GM18511 (cell line): ENCODE measurements around the gene ZNF563.

Source experiments
- ATAC-seq: cut with Tn5 transposase; IDR thresholded peaks from one replicate; pipeline ENCODE4 v1.9.1; 2021; ENCODE audit warnings: mild to moderate bottlenecking, moderate library complexity; ENCODE audit not compliant: unreplicated experiment

Gene ZNF563

DNA sequence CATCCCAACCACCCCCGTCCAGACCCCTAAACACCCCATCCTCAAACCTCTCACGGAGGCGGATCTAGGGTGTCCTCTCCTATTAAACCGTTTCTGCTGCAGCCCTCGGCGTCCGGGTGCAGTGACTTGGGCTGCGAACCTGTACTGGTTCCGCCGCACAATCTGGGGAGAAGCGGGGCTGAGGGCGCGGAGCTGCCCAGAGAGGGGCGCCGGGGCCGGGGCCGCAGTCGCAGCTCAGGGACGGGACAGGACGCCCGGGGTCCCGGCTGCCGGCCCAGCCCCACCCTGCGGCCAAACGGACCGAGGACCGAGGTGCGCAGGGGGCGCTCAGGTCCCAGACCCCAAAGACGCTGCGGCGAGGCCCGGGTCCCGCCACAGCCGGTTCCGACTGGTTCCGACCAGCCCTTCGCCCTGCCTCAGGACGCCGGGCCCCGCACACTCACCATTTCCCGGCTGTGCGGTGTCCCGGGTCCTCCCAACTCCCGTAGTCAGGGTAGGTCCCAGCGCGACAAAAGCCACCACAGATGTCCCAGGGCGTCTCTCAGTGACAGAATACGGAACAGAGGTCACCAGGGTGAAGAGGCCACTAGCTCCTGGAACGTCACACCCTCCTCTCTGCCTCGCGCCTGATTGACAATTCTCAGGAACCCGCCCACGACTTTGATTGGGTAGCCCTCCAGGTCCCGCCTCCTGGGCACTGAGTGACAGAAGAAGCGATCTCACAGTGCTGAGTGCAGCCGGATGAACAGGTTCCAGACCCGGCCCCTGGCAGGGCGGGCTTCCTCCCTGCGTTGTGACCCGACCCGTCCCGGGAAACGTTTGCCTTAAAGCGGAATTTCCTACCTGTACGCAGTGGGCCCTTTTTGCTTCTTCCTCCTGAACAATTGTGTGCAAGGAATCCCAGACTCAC is 38.9 kb downstream of the ZNF563 start, which contains the start of gene ZNF44:
ZNF44 (minus strand) TSS at position 635 of the 910 bp plus-strand sequence; CDS start at position 446, 189 bp downstream.
- ATAC-seq = peak; percentile 95

DNA sequence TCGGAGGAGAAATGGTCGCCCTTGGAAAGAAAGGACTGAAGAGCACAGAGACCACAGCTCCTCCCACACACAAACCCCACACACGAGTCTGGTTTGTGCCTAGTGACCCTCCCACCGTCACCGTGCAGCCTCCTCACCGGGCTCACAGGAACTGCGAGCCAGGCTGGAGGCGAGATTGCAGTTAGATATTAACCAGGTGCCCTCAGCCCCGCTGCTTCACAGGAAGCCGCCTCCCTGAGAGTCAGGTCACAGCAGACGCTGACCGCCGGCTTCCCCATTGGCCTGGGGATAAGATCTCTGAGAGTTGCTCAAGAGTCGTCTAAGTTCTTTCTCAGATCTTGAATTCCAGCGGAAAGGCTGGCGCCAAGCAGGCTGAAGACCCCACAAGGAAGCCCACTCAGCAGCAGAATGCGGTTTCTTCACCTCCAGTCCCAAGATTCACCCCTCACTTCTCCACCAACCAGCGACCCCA is 39.6 kb downstream of the ZNF563 start:
- ATAC-seq = peak; percentile 50

DNA sequence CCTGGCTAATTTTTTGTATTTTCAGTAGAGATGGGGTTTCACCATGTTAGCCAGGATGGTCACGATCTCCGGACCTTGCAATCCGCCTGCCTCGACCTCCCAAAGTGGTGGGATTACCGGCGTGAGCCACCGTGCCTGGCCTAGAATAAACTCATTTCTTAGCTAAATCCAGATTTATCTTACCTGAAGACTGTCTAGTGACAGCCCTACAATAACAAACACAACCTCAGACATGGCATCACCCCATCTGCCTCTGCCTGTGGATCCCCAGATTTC is 43.7 kb downstream of the ZNF563 start:
- no peak for ATAC-seq

DNA sequence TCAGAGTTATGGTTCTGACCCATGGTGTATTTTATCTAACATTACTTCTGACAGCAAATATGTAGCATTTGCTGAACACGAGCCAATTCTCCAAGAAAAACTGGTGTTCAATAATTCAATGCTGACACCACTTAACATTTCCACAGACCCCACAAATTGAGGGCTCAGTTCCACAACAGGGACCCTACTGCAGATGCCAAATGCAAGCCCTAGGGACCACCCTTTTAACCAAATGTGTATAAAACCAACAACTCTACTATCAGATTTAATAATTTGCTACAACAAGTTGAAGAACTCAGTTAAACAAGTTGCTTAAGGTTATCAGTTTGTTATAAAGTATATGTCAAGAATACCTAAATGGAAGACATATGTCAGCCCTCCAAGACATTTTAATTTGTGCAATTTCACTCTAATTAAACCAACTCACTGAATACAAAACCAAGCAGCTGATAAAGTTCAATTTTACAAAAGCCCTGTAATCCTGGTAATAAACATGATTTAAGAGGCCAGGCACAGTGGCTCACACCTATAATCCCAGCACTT is 45.4 kb downstream of the ZNF563 start:
- no peak for ATAC-seq

DNA sequence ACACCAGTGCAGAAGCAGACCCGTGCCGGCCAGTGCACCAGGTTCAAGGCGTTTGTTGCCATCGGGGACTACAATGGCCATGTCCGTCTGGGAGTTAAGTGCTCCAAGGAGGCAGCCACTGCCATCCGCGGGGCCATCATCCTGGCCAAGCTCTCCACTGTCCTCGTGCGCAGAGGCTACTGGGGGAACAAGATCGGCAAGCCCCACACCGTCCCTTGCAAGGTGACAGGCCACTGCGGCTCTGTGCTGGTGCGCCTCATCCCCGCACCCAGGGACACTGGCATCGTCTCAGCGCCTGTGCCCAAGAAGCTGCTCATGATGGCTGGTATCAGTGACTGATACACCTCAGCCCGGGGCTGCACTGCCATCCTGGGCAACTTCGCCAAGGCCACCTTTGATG is 48.8 kb downstream of the ZNF563 start:
- ATAC-seq = no peak

DNA sequence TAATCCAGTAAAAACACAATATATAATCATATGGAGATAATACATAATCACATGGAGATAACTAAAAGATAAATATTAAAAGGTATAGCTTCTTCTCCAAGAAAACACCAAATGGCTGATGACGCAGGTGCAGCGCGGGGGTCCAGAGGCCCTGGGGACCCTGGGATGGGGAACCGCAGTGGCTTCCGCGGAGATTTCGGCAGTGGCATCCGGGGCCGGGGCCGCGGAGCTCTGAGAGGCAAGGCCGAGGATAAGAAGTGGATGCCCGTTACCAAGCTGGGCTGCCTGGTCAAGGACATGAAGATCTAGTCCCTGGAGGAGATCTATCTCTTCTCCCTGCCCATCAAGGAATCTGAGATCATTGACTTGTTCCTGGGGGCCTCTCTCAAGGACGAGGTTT is 49.2 kb downstream of the ZNF563 start:
- ATAC-seq = no peak

DNA sequence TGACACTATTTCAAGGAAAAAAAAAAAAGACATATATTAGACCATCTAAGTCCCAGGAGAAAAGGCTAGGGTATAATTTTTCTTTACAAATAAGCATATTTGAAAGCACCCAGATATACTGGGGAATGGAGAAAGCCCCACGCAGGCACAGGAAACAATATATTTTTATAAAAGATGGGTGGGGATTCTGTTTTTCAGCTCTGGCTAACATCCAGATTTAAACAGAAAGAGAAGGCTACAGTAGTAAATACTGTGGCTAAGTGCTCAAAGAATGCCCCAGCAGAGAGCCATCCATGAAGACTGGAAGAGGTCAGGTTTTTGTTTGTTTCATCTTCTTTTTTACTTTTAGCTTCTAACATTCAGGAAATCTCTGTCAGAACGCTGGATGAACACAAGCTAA is 54.7 kb downstream of the ZNF563 start:
- no peak for ATAC-seq

DNA sequence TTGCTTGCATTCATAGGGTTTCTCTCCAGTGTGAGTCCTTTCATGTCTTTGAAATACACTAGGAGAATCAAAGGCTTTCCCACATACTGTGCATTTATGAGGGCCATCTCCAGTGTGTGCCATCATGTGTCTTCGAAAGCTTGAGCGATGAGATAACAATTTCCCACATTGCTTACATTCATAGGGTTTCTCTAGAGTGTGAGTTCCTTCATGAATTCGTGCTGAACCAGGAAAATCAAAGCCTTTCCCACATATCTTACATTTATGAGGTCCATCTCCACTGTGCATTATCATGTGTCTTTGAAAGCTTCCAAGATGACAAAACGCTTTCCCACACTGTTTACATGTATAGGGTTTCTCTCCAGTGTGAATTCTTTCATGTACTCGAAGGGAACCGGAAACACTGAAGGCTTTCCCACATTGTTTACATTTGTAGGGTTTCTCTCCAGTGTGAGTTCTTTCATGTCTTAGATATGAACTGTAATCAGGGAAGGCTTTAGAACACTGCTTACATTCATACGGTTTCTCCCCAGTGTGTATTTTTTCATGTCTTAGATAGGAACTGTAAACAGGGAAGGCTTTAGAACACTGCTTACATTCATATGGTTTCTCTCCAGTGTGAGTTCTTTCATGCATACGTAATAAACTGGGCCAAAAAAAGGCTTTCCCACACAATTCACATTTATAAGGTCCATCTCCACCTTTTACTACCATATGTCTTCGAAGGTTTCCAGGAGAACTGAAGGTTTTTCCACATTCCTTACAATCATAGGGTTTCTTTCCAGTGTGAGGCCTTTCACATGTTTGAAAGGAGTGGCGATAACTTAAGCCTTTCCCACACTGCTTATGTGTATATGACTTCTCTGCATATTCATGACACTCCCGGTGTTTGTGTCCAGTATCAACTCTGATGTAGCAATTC is 60.2 kb downstream of the ZNF563 start:
- no peak for ATAC-seq

DNA sequence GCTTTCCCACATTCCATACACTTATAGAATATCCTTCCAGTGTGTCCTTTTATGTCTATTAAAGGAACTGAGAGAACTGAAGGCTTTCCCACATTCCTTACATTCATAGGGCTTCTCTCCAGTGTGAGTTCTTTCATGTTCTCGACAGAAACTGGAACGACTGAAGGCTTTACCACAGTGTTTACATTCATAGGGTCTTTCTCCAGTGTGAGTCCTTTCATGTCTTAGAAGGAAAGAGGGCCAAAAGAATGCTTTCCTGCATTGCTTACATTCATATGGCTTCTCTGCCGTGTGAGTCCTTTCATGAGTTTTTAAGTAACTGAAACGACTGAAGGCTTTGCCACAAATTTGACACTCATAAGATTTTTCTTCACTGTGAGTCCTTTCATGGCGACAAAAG is 61.0 kb downstream of the ZNF563 start:
- no peak for ATAC-seq

DNA sequence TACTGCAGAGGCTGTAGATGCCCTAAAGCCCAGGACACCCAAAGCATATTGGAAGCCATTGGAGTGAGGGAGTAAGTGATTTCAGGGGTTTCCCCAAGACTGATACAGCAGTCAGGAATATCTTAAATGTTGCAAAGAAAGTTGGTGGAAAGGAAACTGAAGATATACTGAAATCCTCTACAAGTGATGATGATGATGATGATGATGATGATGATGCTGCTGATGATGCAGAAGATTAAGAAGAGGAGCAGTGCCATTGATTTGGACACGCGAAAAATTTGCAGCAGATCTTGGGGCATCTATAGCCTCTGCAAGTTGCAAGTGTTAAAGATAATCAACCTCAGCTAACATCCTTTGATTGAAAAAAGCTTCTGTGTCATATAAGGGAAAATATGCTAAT is 62.6 kb downstream of the ZNF563 start:
- no peak for ATAC-seq
